Endometrium (tissue), 2 donors: ENCODE results near the gene TAF5L.
"Not testable (repeated sequence)": the region's sequence is repeated elsewhere in the genome, so short reads cannot be mapped to it uniquely, and the experiment has no call there.

Source experiments
- FAIRE-seq: peaks from 2 replicates; lab custom pipeline; 2012; peaks lifted over from hg19 to GRCh38; lab: Jason Lieb, UNC
- donor health status: control.
- donor health status: control.

TAF5L gene

GRCh38 chr1:229603371-229604005 is 22.4 kb downstream of the TAF5L start:
- FAIRE-seq = no peak

GRCh38 chr1:229600229-229600628 is 25.7 kb downstream of the TAF5L start:
- FAIRE-seq = no peak

- no peak for FAIRE-seq
These were observed 26.5 kb downstream of the TAF5L start for GRCh38 chr1:229599218-229599954.

GRCh38 chr1:229597877-229598276 is 28.0 kb downstream of the TAF5L start:
- FAIRE-seq = no peak

GRCh38 chr1:229596925-229597699 is 28.8 kb downstream of the TAF5L start:
- FAIRE-seq = no peak

GRCh38 chr1:229595876-229596275 is 30.0 kb downstream of the TAF5L start:
- not testable (repeated sequence) for FAIRE-seq

GRCh38 chr1:229594227-229595008 is 31.5 kb downstream of the TAF5L start:
- no peak for FAIRE-seq

- no peak for FAIRE-seq
These were observed 32.1 kb downstream of the TAF5L start for GRCh38 chr1:229593800-229594199.

GRCh38 chr1:229590119-229590518 is 35.8 kb downstream of the TAF5L start:
- no peak for FAIRE-seq

GRCh38 chr1:229585338-229585737 is 40.6 kb downstream of the TAF5L start:
- FAIRE-seq = no peak

GRCh38 chr1:229582715-229583114 is 43.2 kb downstream of the TAF5L start:
- FAIRE-seq = no peak

- no peak for FAIRE-seq
These were observed 43.8 kb downstream of the TAF5L start for GRCh38 chr1:229582011-229582694.

- FAIRE-seq = no peak
These were observed 44.4 kb downstream of the TAF5L start for GRCh38 chr1:229581485-229581884.

GRCh38 chr1:229579059-229579673 is 46.8 kb downstream of the TAF5L start:
- no peak for FAIRE-seq

- no peak for FAIRE-seq
These were observed 47.5 kb downstream of the TAF5L start for GRCh38 chr1:229578168-229579058.

GRCh38 chr1:229574679-229575442 is 51.1 kb downstream of the TAF5L start:
- FAIRE-seq = no peak

- FAIRE-seq = no peak
These were observed 53.6 kb downstream of the TAF5L start for GRCh38 chr1:229572286-229572685.

GRCh38 chr1:229570891-229571516 is 54.9 kb downstream of the TAF5L start:
- no peak for FAIRE-seq

- FAIRE-seq = no peak
These were observed 55.6 kb downstream of the TAF5L start for GRCh38 chr1:229570305-229570704.
